Measurements from ENCODE around the gene MRPL52.
A peak's percentile ranks its signal among the peaks of the same experiment; 100 is the strongest.

- TF ChIP-seq CTCF (IDR thresholded peaks at IDR 0.05 in 2 of 3, conservative IDR thresholded peaks at IDR 0.05 in 1 of 3; ENCODE audit: borderline replicate concordance in 1 of 3, insufficient read depth in 1 of 3, low read depth in 2 of 3, low read length in 2 of 3) (no peak), POLR2A (IDR thresholded peaks at IDR 0.05; ENCODE audit: borderline replicate concordance, extremely low read depth, insufficient read depth, insufficient read length) (no peak), CEBPB (IDR thresholded peaks at IDR 0.05; ENCODE audit: low read depth) (no peak), REST (IDR thresholded peaks at IDR 0.05; ENCODE audit: low read depth) (no peak), SIN3A (IDR thresholded peaks at IDR 0.05; ENCODE audit: low read depth) (no peak), MAX (IDR thresholded peaks at IDR 0.05) (peak; percentile 32; the same call in 1 of the 2 replicates), EZH2 (IDR thresholded peaks at IDR 0.05) (no peak), YY1 (IDR thresholded peaks at IDR 0.05; ENCODE audit: extremely low read depth, insufficient replicate concordance, low read depth, low read length) (no peak), ZNF274 (IDR thresholded peaks at IDR 0.05; ENCODE audit: low read depth, low read length) (no peak), RAD21 (IDR thresholded peaks at IDR 0.05; ENCODE audit: low read depth) (no peak), FOSL1 (IDR thresholded peaks at IDR 0.05; ENCODE audit: low read depth) (no peak), ZFX (IDR thresholded peaks at IDR 0.05) (no peak), ELF1 (IDR thresholded peaks at IDR 0.05; ENCODE audit: borderline replicate concordance, low read depth) (no peak)
Measured at GRCh38 chr14:22824711-22825359, 4.9 kb upstream of the MRPL52 start.
